HG03060 (cell line): ENCODE data around the gene ALG9.
"Not testable (repeated sequence)": the region's sequence is repeated elsewhere in the genome, so short reads cannot be mapped to it uniquely, and the experiment has no call there.

Experiments
- ATAC-seq: cut with Tn5 transposase; IDR thresholded peaks from one replicate; pipeline ENCODE4 v1.9.1; 2021; ENCODE audit warnings: low read depth, moderate number of reproducible peaks; ENCODE audit not compliant: unreplicated experiment

The ALG9 gene

GRCh38 chr11:111885053-111885452 is 13.7 kb upstream of the ALG9 start:
- not testable (repeated sequence) for ATAC-seq

- ATAC-seq = no peak
Measured at GRCh38 chr11:111882202-111882601, 10.8 kb upstream of the ALG9 start.

- ATAC-seq = no peak
Measured at GRCh38 chr11:111879637-111879960, 8.2 kb upstream of the ALG9 start.

GRCh38 chr11:111878849-111879636 is 7.7 kb upstream of the ALG9 start, which contains the start of the genes CFAP68 and FDXACB1:
CFAP68 (plus strand) TSS chr11:111879541; CDS start chr11:111879561, 20 bp downstream.
FDXACB1 (minus strand) TSS chr11:111879165; CDS start chr11:111879132, 33 bp downstream.
- peak; percentile 70 for ATAC-seq

- ATAC-seq = peak; percentile 7
Measured at GRCh38 chr11:111878385-111878848, 7.0 kb upstream of the ALG9 start.

- ATAC-seq = no peak
Measured at GRCh38 chr11:111871693-111872161, 346 bp upstream of the ALG9 start.

GRCh38 chr11:111870522-111870885 is 877 bp downstream of the ALG9 start:
- ATAC-seq = no peak

GRCh38 chr11:111870113-111870512 is 1.3 kb downstream of the ALG9 start:
- ATAC-seq = no peak

GRCh38 chr11:111860257-111860656 is 11.1 kb downstream of the ALG9 start:
- ATAC-seq = no peak

GRCh38 chr11:111855506-111855905 is 15.9 kb downstream of the ALG9 start:
- ATAC-seq = no peak

GRCh38 chr11:111852103-111852502 is 19.3 kb downstream of the ALG9 start:
- no peak for ATAC-seq

GRCh38 chr11:111851636-111852035 is 19.7 kb downstream of the ALG9 start:
- no peak for ATAC-seq

- no peak for ATAC-seq
Measured at GRCh38 chr11:111851067-111851466, 20.3 kb downstream of the ALG9 start.

GRCh38 chr11:111849631-111850030 is 21.8 kb downstream of the ALG9 start:
- no peak for ATAC-seq

GRCh38 chr11:111846636-111847035 is 24.7 kb downstream of the ALG9 start:
- ATAC-seq = no peak

GRCh38 chr11:111846063-111846462 is 25.3 kb downstream of the ALG9 start:
- ATAC-seq = no peak

- ATAC-seq = no peak
Measured at GRCh38 chr11:111845276-111846028, 25.9 kb downstream of the ALG9 start.

GRCh38 chr11:111843661-111844060 is 27.7 kb downstream of the ALG9 start:
- no peak for ATAC-seq

- ATAC-seq = peak; percentile 40
Measured at GRCh38 chr11:111841370-111842053, 29.9 kb downstream of the ALG9 start.

GRCh38 chr11:111840143-111840542 is 31.2 kb downstream of the ALG9 start:
- ATAC-seq = no peak

- ATAC-seq = no peak
Measured at GRCh38 chr11:111838054-111838453, 33.3 kb downstream of the ALG9 start.
